ENCODE results near the gene POLDIP3.

The POLDIP3 gene

GRCh38 chr22:42641801-42642413, 27.2 kb upstream of the POLDIP3 start:
- no peak for DNase-seq

GRCh38 chr22:42639541-42640241, 25.0 kb upstream of the POLDIP3 start:
- no peak for DNase-seq

- DNase-seq: no peak
Observed at GRCh38 chr22:42637555-42637954, 22.9 kb upstream of the POLDIP3 start.

GRCh38 chr22:42636506-42636905, 21.8 kb upstream of the POLDIP3 start:
- no peak for DNase-seq

GRCh38 chr22:42635531-42635930, 20.8 kb upstream of the POLDIP3 start:
- no peak for DNase-seq

- DNase-seq: no peak
Observed at GRCh38 chr22:42633013-42633412, 18.3 kb upstream of the POLDIP3 start.

- no peak for DNase-seq
Observed at GRCh38 chr22:42632096-42632495, 17.4 kb upstream of the POLDIP3 start.

GRCh38 chr22:42630901-42631602, 16.4 kb upstream of the POLDIP3 start:
- no peak for DNase-seq

- no peak for DNase-seq
Observed at GRCh38 chr22:42630211-42630610, 15.5 kb upstream of the POLDIP3 start.

GRCh38 chr22:42627981-42628380, 13.3 kb upstream of the POLDIP3 start:
- no peak for DNase-seq

GRCh38 chr22:42626951-42627625, 12.4 kb upstream of the POLDIP3 start:
- no peak for DNase-seq

- DNase-seq: no peak
Observed at GRCh38 chr22:42626431-42626830, 11.7 kb upstream of the POLDIP3 start.

GRCh38 chr22:42625416-42625815, 10.7 kb upstream of the POLDIP3 start:
- no peak for DNase-seq

GRCh38 chr22:42624551-42625106, 9.9 kb upstream of the POLDIP3 start:
- no peak for DNase-seq

- no peak for DNase-seq
Observed at GRCh38 chr22:42623756-42624441, 9.2 kb upstream of the POLDIP3 start.

- no peak for DNase-seq
Observed at GRCh38 chr22:42623301-42623751, 8.6 kb upstream of the POLDIP3 start.

GRCh38 chr22:42622061-42622710, 7.5 kb upstream of the POLDIP3 start:
- DNase-seq: no peak

- DNase-seq: peak; percentile 79
Observed at GRCh38 chr22:42621505-42622002, 6.9 kb upstream of the POLDIP3 start.

- DNase-seq: no peak
Observed at GRCh38 chr22:42620084-42620483, 5.4 kb upstream of the POLDIP3 start.

- no peak for DNase-seq
Observed at GRCh38 chr22:42619261-42620063, 4.8 kb upstream of the POLDIP3 start.

Data from right forelimb (tissue), 1 donor.